OCI-LY1 (cell line): ENCODE data around the gene OR6C65.
"Not testable (repeated sequence)": the region's sequence is repeated elsewhere in the genome, so short reads cannot be mapped to it uniquely, and the experiment has no call there.

Source experiments
- EZH2 ChIP-seq: fragments of 200-600 bp; sonication (generic), shearing (Covaris generic); IDR thresholded peaks from 2 replicates; pipeline ENCODE4 v1.8.0; 2017; ENCODE audit warnings: borderline replicate concordance, mixed run types, mild to moderate bottlenecking, antibody characterized with exemption, low read length, moderate library complexity, mixed read lengths
- TF ChIP-seq, protein P1 (sequence below): fragments of 200-600 bp; sonication (generic), shearing (Covaris generic); IDR thresholded peaks from 2 replicates; pipeline ENCODE4 v1.5.1; 2017; ENCODE audit warnings: mild to moderate bottlenecking, antibody characterized with exemption, low read length, moderate library complexity, mixed read lengths

DNA sequence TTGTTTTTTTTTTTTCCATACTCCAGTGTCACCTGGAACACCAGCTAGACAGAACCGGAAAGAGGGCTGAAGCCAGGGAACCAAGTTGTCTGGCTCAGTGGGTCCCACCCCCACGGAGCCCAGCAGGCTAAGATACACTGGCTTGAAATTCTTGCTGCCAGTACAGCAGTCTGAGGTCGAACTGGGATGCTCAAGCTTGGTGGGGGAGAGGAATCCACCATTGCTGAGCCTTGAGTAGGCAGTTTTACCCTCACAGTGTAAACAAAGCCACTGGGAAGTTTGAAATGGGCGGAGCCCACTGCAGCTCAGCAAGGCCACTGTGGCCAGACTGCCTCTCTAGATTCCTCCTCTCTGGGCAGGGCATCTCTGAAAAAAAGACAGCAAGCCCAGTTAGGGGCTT, 45.0 kb upstream of the OR6C65 start:
- TF ChIP-seq, protein P1, sequence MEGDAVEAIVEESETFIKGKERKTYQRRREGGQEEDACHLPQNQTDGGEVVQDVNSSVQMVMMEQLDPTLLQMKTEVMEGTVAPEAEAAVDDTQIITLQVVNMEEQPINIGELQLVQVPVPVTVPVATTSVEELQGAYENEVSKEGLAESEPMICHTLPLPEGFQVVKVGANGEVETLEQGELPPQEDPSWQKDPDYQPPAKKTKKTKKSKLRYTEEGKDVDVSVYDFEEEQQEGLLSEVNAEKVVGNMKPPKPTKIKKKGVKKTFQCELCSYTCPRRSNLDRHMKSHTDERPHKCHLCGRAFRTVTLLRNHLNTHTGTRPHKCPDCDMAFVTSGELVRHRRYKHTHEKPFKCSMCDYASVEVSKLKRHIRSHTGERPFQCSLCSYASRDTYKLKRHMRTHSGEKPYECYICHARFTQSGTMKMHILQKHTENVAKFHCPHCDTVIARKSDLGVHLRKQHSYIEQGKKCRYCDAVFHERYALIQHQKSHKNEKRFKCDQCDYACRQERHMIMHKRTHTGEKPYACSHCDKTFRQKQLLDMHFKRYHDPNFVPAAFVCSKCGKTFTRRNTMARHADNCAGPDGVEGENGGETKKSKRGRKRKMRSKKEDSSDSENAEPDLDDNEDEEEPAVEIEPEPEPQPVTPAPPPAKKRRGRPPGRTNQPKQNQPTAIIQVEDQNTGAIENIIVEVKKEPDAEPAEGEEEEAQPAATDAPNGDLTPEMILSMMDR = not testable (repeated sequence)
- TF ChIP-seq EZH2 = not testable (repeated sequence)
